Muscle layer of duodenum (tissue), 2 donors: Measurements from ENCODE around the gene BTBD10.

ENCODE experiments used
- H3K27ac ChIP-seq: one replicate; pipeline ENCODE4 v1.7.0; 2013; ENCODE audit warnings: mild to moderate bottlenecking, low read length
- H3K27me3 ChIP-seq: one replicate; pipeline ENCODE4 v1.7.0; 2013; ENCODE audit warnings: low read depth, mild to moderate bottlenecking, control low read depth, low read length
- H3K36me3 ChIP-seq, 2 donors: one replicate each; pipeline ENCODE4 v1.7.0; 2013; ENCODE audit warnings: low read length in 2 of 2, control low read depth in 1 of 2, mild to moderate bottlenecking in 1 of 2; ENCODE audit not compliant: insufficient read depth in 2 of 2, control insufficient read depth in 1 of 2
- H3K4me1 ChIP-seq, 2 donors: one replicate each; pipeline ENCODE4 v1.7.0; 2013; ENCODE audit warnings: low read length in 2 of 2, mild to moderate bottlenecking in 2 of 2, control low read depth in 1 of 2, moderate library complexity in 1 of 2; ENCODE audit not compliant: insufficient read depth in 2 of 2, control insufficient read depth in 1 of 2
- H3K4me3 ChIP-seq, 2 donors: one replicate each; pipeline ENCODE4 v1.7.0; 2013; ENCODE audit warnings: low read length in 2 of 2, low read depth in 1 of 2, mild to moderate bottlenecking in 1 of 2
- H3K9me3 ChIP-seq, 2 donors: one replicate each; pipeline ENCODE4 v1.7.0; 2013; ENCODE audit warnings: low read length in 2 of 2, control low read depth in 1 of 2, mild to moderate bottlenecking in 1 of 2; ENCODE audit not compliant: control insufficient read depth in 1 of 2
- donor health status: healthy.

BTBD10 gene

GRCh38 chr11:13462901-13463778, at the start of gene BTBD10:
BTBD10 (minus strand) TSS chr11:13463222; CDS start chr11:13445124, 18,098 bp downstream.
- Histone ChIP-seq H3K27me3 (no peaks in the 10 kb centered on the region), H3K4me3 (peak within 1 kb of the TSS; percentile 89 to 94), H3K4me1 (peaks cover 7 to 19% of the 10 kb centered on the region in 2 donors), H3K36me3 (no peaks in the 10 kb centered on the region), H3K9me3 (no peaks in the 10 kb centered on the region), H3K27ac (peak within 1 kb of the TSS; percentile 80)

- H3K27ac ChIP-seq, result no peak overlapping the region
- no peaks in the 10 kb centered on the region for H3K4me1 ChIP-seq
- no peak overlapping the region for H3K4me3 ChIP-seq
- H3K9me3 ChIP-seq, result no peaks in the 10 kb centered on the region
- H3K36me3 ChIP-seq, result no peaks in the 10 kb centered on the region
- H3K27me3 ChIP-seq, result no peaks in the 10 kb centered on the region
Measured at GRCh38 chr11:13503393-13503792, 40.4 kb upstream of the BTBD10 start.

GRCh38 chr11:13502492-13502891, 39.5 kb upstream of the BTBD10 start:
- H3K27me3 ChIP-seq, result no peaks in the 10 kb centered on the region
- H3K9me3 ChIP-seq, result no peaks in the 10 kb centered on the region
- no peak overlapping the region for H3K4me3 ChIP-seq
- H3K27ac ChIP-seq, result no peak overlapping the region
- H3K4me1 ChIP-seq, result no peaks in the 10 kb centered on the region
- no peaks in the 10 kb centered on the region for H3K36me3 ChIP-seq

- no peaks in the 10 kb centered on the region for H3K9me3 ChIP-seq
- H3K27ac ChIP-seq, result no peak within 1 kb of the TSS
- no peaks in the 10 kb centered on the region for H3K4me1 ChIP-seq
Measured at GRCh38 chr11:13495929-13496328, 32.9 kb upstream of the BTBD10 start, which contains the start of gene PTH. PTH (minus strand) TSS chr11:13495997; CDS start chr11:13492855, 3,142 bp downstream.

GRCh38 chr11:13494051-13494450, 31.0 kb upstream of the BTBD10 start:
- H3K4me3 ChIP-seq, result no peak overlapping the region
- H3K4me1 ChIP-seq, result no peaks in the 10 kb centered on the region
- no peaks in the 10 kb centered on the region for H3K36me3 ChIP-seq
- H3K9me3 ChIP-seq, result no peaks in the 10 kb centered on the region
- H3K27me3 ChIP-seq, result no peaks in the 10 kb centered on the region
- no peak overlapping the region for H3K27ac ChIP-seq

More at GRCh38 chr11:13495929-13496328, 32.9 kb upstream of the BTBD10 start, which contains the start of gene PTH:
- no peaks in the 10 kb centered on the region for H3K36me3 ChIP-seq
- H3K27me3 ChIP-seq, result no peaks in the 10 kb centered on the region
- H3K4me3 ChIP-seq, result no peak within 1 kb of the TSS

GRCh38 chr11:13487661-13488030, 24.6 kb upstream of the BTBD10 start:
- H3K27ac ChIP-seq, result no peak overlapping the region
- H3K4me3 ChIP-seq, result peak overlapping the region; percentile 8 to 47
- H3K36me3 ChIP-seq, result no peaks in the 10 kb centered on the region

GRCh38 chr11:13486926-13487660, 24.1 kb upstream of the BTBD10 start:
- H3K4me3 ChIP-seq, result peak overlapping the region; percentile 8 to 47
- no peak overlapping the region for H3K27ac ChIP-seq
- H3K9me3 ChIP-seq, result no peaks in the 10 kb centered on the region
- no peaks in the 10 kb centered on the region for H3K36me3 ChIP-seq
- H3K4me1 ChIP-seq, result no peaks in the 10 kb centered on the region
- H3K27me3 ChIP-seq, result no peaks in the 10 kb centered on the region

More at GRCh38 chr11:13487661-13488030, 24.6 kb upstream of the BTBD10 start:
- H3K4me1 ChIP-seq, result no peaks in the 10 kb centered on the region
- H3K27me3 ChIP-seq, result no peaks in the 10 kb centered on the region
- H3K9me3 ChIP-seq, result no peaks in the 10 kb centered on the region

GRCh38 chr11:13480198-13480597, 17.2 kb upstream of the BTBD10 start:
- Histone ChIP-seq H3K36me3 (no peaks in the 10 kb centered on the region), H3K9me3 (no peaks in the 10 kb centered on the region)

GRCh38 chr11:13479688-13480087, 16.7 kb upstream of the BTBD10 start:
- Histone ChIP-seq H3K4me3 (no peak overlapping the region), H3K27me3 (no peaks in the 10 kb centered on the region), H3K27ac (no peak overlapping the region), H3K36me3 (no peaks in the 10 kb centered on the region), H3K9me3 (no peaks in the 10 kb centered on the region), H3K4me1 (no peaks in the 10 kb centered on the region)

More at GRCh38 chr11:13480198-13480597, 17.2 kb upstream of the BTBD10 start:
- Histone ChIP-seq H3K4me1 (no peaks in the 10 kb centered on the region), H3K27me3 (no peaks in the 10 kb centered on the region), H3K4me3 (no peak overlapping the region), H3K27ac (no peak overlapping the region)

GRCh38 chr11:13475091-13475490, 12.1 kb upstream of the BTBD10 start:
- Histone ChIP-seq H3K4me1 (no peaks in the 10 kb centered on the region), H3K4me3 (no peak overlapping the region), H3K27me3 (no peaks in the 10 kb centered on the region), H3K27ac (no peak overlapping the region), H3K9me3 (no peaks in the 10 kb centered on the region), H3K36me3 (no peaks in the 10 kb centered on the region)

GRCh38 chr11:13473013-13473722, 10.1 kb upstream of the BTBD10 start:
- peaks cover 6% of the 10 kb centered on the region for H3K27me3 ChIP-seq
- no peaks in the 10 kb centered on the region for H3K9me3 ChIP-seq
- no peaks in the 10 kb centered on the region for H3K4me1 ChIP-seq
- no peaks in the 10 kb centered on the region for H3K36me3 ChIP-seq
- H3K27ac ChIP-seq, result no peak overlapping the region
- no peak overlapping the region for H3K4me3 ChIP-seq
